Smooth muscle cell of bladder (primary cell): ENCODE data around the gene SMIM43. TPM values are rescaled to one million over a fixed set of nuclear protein-coding genes. Genes with fewer than 3 reads are reported as not detected.

ENCODE experiments used
- total RNA-seq: library from RNA; depleted of rRNA; stranded (reverse); fragments of >200 nt; gene quantifications from 2 replicates; pipeline ENCODE4 v1.2.3, GENCODE V29; 2014

The SMIM43 gene
- total RNA-seq = 5.4 and 11.2 TPM in 2 replicates

DNA sequence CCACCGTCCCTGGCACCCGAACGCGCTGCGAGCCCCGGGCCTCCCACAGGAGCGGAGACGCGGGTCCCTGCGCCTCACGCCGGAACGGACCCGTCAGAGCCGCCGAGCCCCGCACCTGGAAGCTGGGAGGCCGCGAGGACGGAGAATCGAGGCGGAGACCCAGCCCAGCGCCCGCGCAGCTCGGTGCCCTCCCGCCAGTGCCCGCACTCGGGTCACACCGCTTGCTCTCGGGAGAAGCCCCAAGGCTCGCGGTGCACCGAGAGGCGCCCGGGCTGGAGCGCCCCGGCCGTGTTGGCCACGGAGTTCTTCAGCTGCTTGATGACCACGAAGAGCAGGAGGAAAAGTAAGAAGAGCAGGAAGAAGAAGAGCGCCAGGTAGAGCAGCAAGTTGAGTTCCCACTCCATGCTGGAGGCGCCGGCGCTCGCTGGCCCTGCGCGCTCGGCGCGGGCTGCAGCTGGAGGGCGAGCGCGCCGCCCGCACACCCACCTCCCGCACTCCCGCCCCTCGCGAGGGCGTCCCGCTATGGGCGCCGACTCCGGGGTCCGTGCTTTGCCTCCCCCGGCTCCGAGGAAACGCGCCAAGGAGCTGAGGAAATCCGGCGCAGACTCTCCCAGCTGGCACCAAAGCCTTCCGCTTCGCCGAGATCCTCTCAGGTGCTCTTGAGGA is at the start of gene SMIM43:
SMIM43 (minus strand) TSS at position 463 of the 666 bp plus-strand sequence; CDS start at position 404, 59 bp downstream.

DNA sequence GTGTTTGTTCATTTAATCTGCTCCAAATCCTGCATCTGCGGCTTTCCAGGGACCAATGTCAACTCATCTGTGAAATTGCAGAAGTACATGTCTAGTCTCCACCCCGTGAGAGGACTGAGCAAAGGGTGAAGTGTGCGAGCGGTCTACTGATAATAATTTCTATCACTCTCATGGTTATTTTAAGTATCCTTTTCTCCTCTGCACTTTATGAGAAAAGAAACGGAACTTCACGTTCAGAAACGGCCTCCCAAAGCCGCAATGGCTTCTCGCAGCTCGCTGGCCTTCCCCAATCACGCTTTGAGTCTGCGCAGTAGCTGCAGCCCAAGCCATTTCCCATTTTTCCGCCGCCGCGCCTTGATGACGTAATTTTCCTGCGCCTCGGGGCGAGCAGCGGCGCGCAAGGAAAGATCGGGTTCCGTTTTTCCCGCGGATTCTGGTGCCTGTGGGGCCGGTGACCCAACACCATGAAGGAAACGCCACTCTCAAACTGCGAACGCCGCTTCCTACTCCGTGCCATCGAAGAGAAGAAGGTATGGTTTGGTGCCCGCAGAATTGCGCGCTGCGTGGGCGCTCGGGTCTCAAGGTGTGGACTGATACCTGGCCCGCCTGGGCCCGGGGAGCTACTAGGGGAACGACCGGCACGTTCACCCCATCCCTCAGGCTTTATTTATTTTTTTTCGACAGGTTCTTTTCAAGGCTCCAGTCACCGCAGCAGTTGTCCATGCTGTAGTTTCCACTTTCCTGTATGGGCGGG is 36.2 kb upstream of the SMIM43 start, which contains the start of gene EXOSC9:
EXOSC9 (plus strand) TSS at position 363 of the 754 bp plus-strand sequence; CDS start at position 465, 102 bp downstream.

Other genes starting within 250 kb of the SMIM43 start
- 879 and 1,015 TPM in 2 replicates for gene ANXA5, start 68.2 kb downstream of the SMIM43 start, total RNA-seq
- 20.2 and 24.0 TPM in 2 replicates for gene EXOSC9, start 36.2 kb upstream of the SMIM43 start, total RNA-seq
- gene CCNA2, start 58.7 kb upstream of the SMIM43 start, total RNA-seq = 5.3 and 6.2 TPM in 2 replicates
- gene BBS7, start 105.3 kb upstream of the SMIM43 start, total RNA-seq = 20.1 and 20.3 TPM in 2 replicates
- 2.0 and 2.3 TPM in 2 replicates for gene TRPC3, start 186.9 kb upstream of the SMIM43 start, total RNA-seq